Keratinocyte (primary cell): ENCODE data around the gene CRYBA2. TPM values are rescaled to one million over a fixed set of nuclear protein-coding genes. Genes with fewer than 3 reads are reported as not detected.

Experiments used
- DNase-seq: peaks from one replicate; pipeline ENCODE4 v3.0.0-alpha.2; 2011; ENCODE audit warnings: low read depth, missing footprints, low spot score
- FAIRE-seq: peaks from 2 replicates; lab custom pipeline; 2011; peaks lifted over from hg19 to GRCh38; lab: Jason Lieb, UNC
- H2AFZ ChIP-seq: 2 replicates; pipeline ENCODE4 v1.6.0; 2012; ENCODE audit warnings: low read length, control low read depth, inconsistent platforms; ENCODE audit not compliant: control insufficient read depth
- H3K27ac ChIP-seq: 2 replicates; pipeline ENCODE4 v1.5.1; 2011; ENCODE audit warnings: low read length; ENCODE audit not compliant: control insufficient read depth, insufficient read depth
- H3K27me3 ChIP-seq: 3 replicates; pipeline ENCODE4 v1.6.0; 2011; ENCODE audit warnings: low read length; ENCODE audit not compliant: control insufficient read depth, insufficient read depth; ENCODE audit errors: extremely low read depth
- H3K36me3 ChIP-seq, 2 experiments: 2 replicates in 1 of 2; 3 replicates in 1 of 2; pipeline ENCODE4 v1.5.1; 2011; ENCODE audit warnings: low read length in 2 of 2, mild to moderate bottlenecking in 1 of 2; ENCODE audit not compliant: control insufficient read depth in 2 of 2, insufficient read depth in 2 of 2; ENCODE audit errors: extremely low read depth in 1 of 2
- H3K4me1 ChIP-seq: 3 replicates; pipeline ENCODE4 v1.5.1; 2011; ENCODE audit warnings: low read length; ENCODE audit not compliant: control insufficient read depth, insufficient read depth; ENCODE audit errors: extremely low read depth
- H3K4me2 ChIP-seq: 3 replicates; pipeline ENCODE4 v1.6.0; 2011; ENCODE audit warnings: low read depth, low read length; ENCODE audit not compliant: control insufficient read depth, insufficient read depth; ENCODE audit errors: extremely low read depth
- H3K4me3 ChIP-seq, 3 experiments: fragments of 200-600 bp in 1 of 3; sonication (generic) in 1 of 3; 2 replicates in 2 of 3; 3 replicates in 1 of 3; pipeline ENCODE4 v1.5.1; 2011 to 2016; ENCODE audit warnings: low read length in 3 of 3, mild to moderate bottlenecking in 3 of 3, control low read depth in 2 of 3, inconsistent platforms in 1 of 3, low read depth in 1 of 3, mixed read lengths in 1 of 3, mixed run types in 1 of 3, moderate library complexity in 1 of 3; ENCODE audit not compliant: control insufficient read depth in 2 of 3, insufficient read depth in 2 of 3; ENCODE audit errors: extremely low read depth in 1 of 3
- H3K79me2 ChIP-seq: 2 replicates; pipeline ENCODE4 v1.6.0; 2012; ENCODE audit warnings: low read length; ENCODE audit not compliant: control insufficient read depth, insufficient read depth
- H3K9ac ChIP-seq: 3 replicates; pipeline ENCODE4 v1.6.0; 2011; ENCODE audit warnings: low read length; ENCODE audit not compliant: control insufficient read depth, insufficient read depth; ENCODE audit errors: extremely low read depth
- H3K9me1 ChIP-seq: 3 replicates; pipeline ENCODE4 v1.6.0; 2011; ENCODE audit warnings: low read length; ENCODE audit not compliant: control insufficient read depth, insufficient read depth; ENCODE audit errors: extremely low read depth
- H3K9me3 ChIP-seq: 2 replicates; pipeline ENCODE4 v1.5.1; 2012; ENCODE audit warnings: low read depth, low read length; ENCODE audit not compliant: control insufficient read depth
- H4K20me1 ChIP-seq: 3 replicates; pipeline ENCODE4 v1.6.0; 2011; ENCODE audit warnings: low read length; ENCODE audit not compliant: control insufficient read depth, insufficient read depth; ENCODE audit errors: extremely low read depth
- EZH2 ChIP-seq: IDR thresholded peaks from one replicate; pipeline ENCODE4 v1.6.1; 2012; ENCODE audit warnings: inconsistent platforms, mild to moderate bottlenecking, low read length, moderate library complexity
- dilution Hi-C: fragments of 300-500 bp; cut with MboI; formaldehyde crosslinking; loops from one replicate; pipeline ENCODE4 v1.7.0; 2020; ENCODE audit warnings: low sequenced_read_pairs; ENCODE audit not compliant: extremely low pct_ligation_motif_present
- polyA plus RNA-seq, 5 experiments: library from polyadenylated mRNA; depleted of rRNA in 3 of 5; stranded (reverse) in 3 of 5; stranded (forward) in 1 of 5; unstranded in 1 of 5; fragments of >200 nt; gene quantifications; 1 replicate in 1 of 5; 2 replicates in 3 of 5; 3 replicates in 1 of 5; pipeline versions ENCODE4 v1.2.1 to v1.2.3, GENCODE V29; 2011 to 2012; ENCODE audit warnings: missing spikeins in 2 of 5, low read depth in 1 of 5, low replicate concordance in 1 of 5
- TF ChIP-seq, protein P1 (sequence below), 3 experiments: IDR thresholded peaks in 1 of 3; conservative IDR thresholded peaks in 1 of 3; optimal IDR thresholded peaks in 1 of 3; 2 replicates in 2 of 3; 3 replicates in 1 of 3; pipeline versions ENCODE3 to v1.5.1; 2011; ENCODE audit warnings: low read length in 3 of 3, mild to moderate bottlenecking in 3 of 3, moderate library complexity in 2 of 3, control low read depth in 1 of 3, inconsistent platforms in 1 of 3; ENCODE audit not compliant: insufficient read depth in 2 of 3; ENCODE audit errors: extremely low read depth in 1 of 3

The CRYBA2 gene
- polyA plus RNA-seq, 1 donor (not counting 4 experiments of a cell fraction or from before 2014, with no cell fraction given) = not detected

DNA sequence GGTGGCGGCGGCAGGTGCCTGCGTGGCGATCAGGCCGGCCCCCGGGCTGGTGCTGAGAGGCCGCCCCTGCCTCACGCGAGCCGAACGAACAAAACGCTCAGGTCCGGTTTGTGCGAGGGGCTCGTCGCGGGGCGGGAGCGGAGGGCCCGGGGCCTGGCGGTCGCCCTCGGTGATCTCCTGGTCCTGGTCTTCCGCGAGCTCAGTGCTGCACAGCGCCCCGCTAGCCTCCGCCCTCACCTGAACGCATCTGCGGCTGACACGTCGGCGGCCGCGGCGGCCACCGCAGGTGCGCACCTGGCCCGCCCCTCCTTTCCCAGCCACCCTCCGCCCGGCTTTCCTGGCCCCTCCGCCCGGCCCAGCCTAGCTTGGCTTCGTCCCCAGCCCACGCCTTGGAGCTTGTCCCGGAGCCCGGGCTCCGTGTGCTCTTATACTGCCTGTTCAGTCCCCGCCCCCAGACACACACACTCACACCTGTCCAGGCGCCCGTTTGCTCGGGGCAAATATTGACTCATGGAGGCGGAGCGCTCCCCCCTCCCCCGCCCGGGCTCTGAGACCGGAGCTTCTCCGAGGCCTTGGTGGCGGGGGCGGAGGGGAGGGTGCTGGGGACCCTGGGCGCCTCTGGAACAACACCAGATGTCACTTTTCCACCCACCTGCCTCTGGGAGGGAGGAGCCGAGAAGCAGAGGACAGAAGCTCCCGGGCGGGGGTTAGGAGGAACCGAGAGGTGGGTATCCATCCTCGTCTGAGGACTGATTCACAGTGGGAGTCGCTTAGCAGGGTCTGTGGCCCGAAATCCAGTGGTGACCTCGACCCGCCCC is 8.6 kb upstream of the CRYBA2 start:
- DNase-seq (peak; percentile 13), FAIRE-seq (no peak)
- Histone ChIP-seq H3K9ac (no peak overlapping the region), H3K4me1 (peaks cover 15% of the 10 kb centered on the region), H4K20me1 (peaks cover 4% of the 10 kb centered on the region), H3K9me1 (no peaks in the 10 kb centered on the region), H3K27ac (no peak overlapping the region), H3K4me2 (peak overlapping the region; percentile 69), H3K9me3 (no peaks in the 10 kb centered on the region), H3K36me3 (no peaks in the 10 kb centered on the region), H2AFZ (no peak overlapping the region), H3K27me3 (peaks cover 72% of the 10 kb centered on the region), H3K79me2 (no peaks in the 10 kb centered on the region), H3K4me3 (peak overlapping the region; percentile 20 to 46 (median 32))
- dilution Hi-C loops = no loop called here
- TF ChIP-seq, protein P1, sequence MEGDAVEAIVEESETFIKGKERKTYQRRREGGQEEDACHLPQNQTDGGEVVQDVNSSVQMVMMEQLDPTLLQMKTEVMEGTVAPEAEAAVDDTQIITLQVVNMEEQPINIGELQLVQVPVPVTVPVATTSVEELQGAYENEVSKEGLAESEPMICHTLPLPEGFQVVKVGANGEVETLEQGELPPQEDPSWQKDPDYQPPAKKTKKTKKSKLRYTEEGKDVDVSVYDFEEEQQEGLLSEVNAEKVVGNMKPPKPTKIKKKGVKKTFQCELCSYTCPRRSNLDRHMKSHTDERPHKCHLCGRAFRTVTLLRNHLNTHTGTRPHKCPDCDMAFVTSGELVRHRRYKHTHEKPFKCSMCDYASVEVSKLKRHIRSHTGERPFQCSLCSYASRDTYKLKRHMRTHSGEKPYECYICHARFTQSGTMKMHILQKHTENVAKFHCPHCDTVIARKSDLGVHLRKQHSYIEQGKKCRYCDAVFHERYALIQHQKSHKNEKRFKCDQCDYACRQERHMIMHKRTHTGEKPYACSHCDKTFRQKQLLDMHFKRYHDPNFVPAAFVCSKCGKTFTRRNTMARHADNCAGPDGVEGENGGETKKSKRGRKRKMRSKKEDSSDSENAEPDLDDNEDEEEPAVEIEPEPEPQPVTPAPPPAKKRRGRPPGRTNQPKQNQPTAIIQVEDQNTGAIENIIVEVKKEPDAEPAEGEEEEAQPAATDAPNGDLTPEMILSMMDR (optimal IDR thresholded peaks at IDR 0.05 in 1 of 3, IDR thresholded peaks at IDR 0.05 in 1 of 3, conservative IDR thresholded peaks at IDR 0.05 in 1 of 3; ENCODE audit: extremely low read depth in 1 of 3, insufficient read depth in 2 of 3, low read length in 3 of 3) = peak in 1 of 3 experiments; percentile 16
- TF ChIP-seq EZH2 = no peak

DNA sequence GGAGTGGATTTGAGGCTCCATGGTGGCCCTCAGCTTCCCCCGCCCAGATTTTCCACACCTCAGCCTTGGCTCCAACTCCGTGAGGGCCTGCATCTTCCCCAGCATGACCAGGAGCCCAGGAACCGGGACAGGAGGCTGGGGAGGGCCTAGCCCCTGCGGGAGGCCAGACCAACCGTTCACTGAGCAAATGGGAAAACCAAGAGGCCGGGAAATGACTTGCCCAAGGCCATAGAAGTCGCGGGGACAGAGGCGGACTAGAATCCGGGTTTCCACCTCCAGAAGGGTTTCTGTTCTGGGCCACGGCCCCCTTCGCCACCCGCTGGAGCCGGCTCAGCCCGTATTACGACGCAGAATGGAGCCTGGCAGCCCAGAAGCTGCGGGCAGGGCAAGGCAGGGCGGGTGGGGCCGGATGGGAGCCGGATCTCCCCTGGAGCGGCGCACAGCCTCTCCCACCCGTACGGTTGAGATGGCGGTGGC is 7.9 kb upstream of the CRYBA2 start:
- FAIRE-seq = no peak
- peak overlapping the region; percentile 69 for H3K4me2 ChIP-seq
- H3K4me1 ChIP-seq = peaks cover 15% of the 10 kb centered on the region
- no peaks in the 10 kb centered on the region for H3K36me3 ChIP-seq
- TF ChIP-seq, protein P1 (optimal IDR thresholded peaks at IDR 0.05 in 1 of 3, IDR thresholded peaks at IDR 0.05 in 1 of 3, conservative IDR thresholded peaks at IDR 0.05 in 1 of 3; ENCODE audit: extremely low read depth in 1 of 3, insufficient read depth in 2 of 3, low read length in 3 of 3) = no peak
- H3K4me3 ChIP-seq = no peak overlapping the region
- H3K79me2 ChIP-seq = no peaks in the 10 kb centered on the region
- no peak overlapping the region for H3K9ac ChIP-seq
- DNase-seq = no peak
- no peaks in the 10 kb centered on the region for H3K9me3 ChIP-seq
- dilution Hi-C loops = no loop called here
- H3K27ac ChIP-seq = no peak overlapping the region
- no peak overlapping the region for H2AFZ ChIP-seq
- peaks cover 79% of the 10 kb centered on the region for H3K27me3 ChIP-seq
- H4K20me1 ChIP-seq = peaks cover 4% of the 10 kb centered on the region
- no peaks in the 10 kb centered on the region for H3K9me1 ChIP-seq
